Gastrocnemius medialis (tissue), 4 donors: ENCODE results near the gene LMCD1.

Source experiments
- CTCF ChIP-seq, 5 experiments: fragments of 450-650 bp in 3 of 5; fragments of 200-600 bp in 2 of 5; sonication (generic) in 2 of 5; IDR thresholded peaks in 4 of 5; conservative IDR thresholded peaks in 1 of 5; 1 replicate in 4 of 5; 2 replicates in 1 of 5; pipeline ENCODE4 v1.5.1; 2016 to 2019; ENCODE audit warnings: antibody characterized with exemption in 5 of 5, mild to moderate bottlenecking in 3 of 5, moderate library complexity in 3 of 5
- POLR2A ChIP-seq, 2 donors: fragments of 450-650 bp; IDR thresholded peaks; one replicate each; pipeline ENCODE4 v1.6.1; 2017; ENCODE audit warnings: antibody characterized with exemption in 2 of 2, mild to moderate bottlenecking in 2 of 2, moderate library complexity in 2 of 2

GRCh38 chr3:8617921-8618320 is 116.3 kb downstream of the LMCD1 start:
- TF ChIP-seq CTCF (IDR thresholded peaks at IDR 0.05 in 4 of 5, conservative IDR thresholded peaks at IDR 0.05 in 1 of 5), result no peak
- no peak for TF ChIP-seq POLR2A (IDR thresholded peaks at IDR 0.05)
